Cardiac fibroblast (primary cell): ENCODE results near the gene FEZ2.

Source experiments
- DNase-seq, 2 donors: peaks; one replicate each; pipeline versions ENCODE4 v3.0.0 to v3.0.0-alpha.2; 2010; ENCODE audit warnings: low read depth in 2 of 2
- H3K4me3 ChIP-seq, 2 donors: replicated peaks in 1 of 2; 1 replicate in 1 of 2; 2 replicates in 1 of 2; pipeline ENCODE4 v1.5.1; 2011; ENCODE audit warnings: low read depth in 2 of 2, low read length in 2 of 2, mild to moderate bottlenecking in 2 of 2, moderate library complexity in 1 of 2
- CTCF ChIP-seq: IDR thresholded peaks from one replicate; pipeline ENCODE4 v1.5.1; 2011; ENCODE audit warnings: low read depth, mild to moderate bottlenecking, low read length, inconsistent platforms

Gene FEZ2

DNA sequence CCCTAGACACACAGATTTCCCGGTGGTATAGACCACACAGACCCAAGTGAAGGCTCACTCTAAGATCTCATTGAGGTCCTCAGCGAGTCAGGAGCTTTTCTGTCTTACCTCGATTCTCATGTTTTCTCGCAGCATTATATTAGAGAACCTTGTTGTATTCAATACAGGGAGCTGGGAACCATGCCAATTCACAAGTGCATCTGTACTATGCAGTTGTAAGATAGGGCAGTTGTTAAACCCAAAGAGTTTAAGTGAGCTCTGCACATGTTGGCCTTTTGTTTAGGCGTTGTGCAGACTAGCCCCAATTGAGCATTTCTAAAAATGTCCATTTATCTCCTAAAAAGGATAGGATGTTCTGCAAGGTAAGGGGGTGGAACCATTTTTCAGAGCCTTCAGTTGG is 59.6 kb downstream of the FEZ2 start:
- TF ChIP-seq CTCF, result no peak
- H3K4me3 ChIP-seq, result no peak overlapping the region
- DNase-seq, result peak in 1 of 2 donors; percentile 44

- DNase-seq, result no peak
- no peak for TF ChIP-seq CTCF
- H3K4me3 ChIP-seq, result no peak overlapping the region
These were observed 61.2 kb downstream of the FEZ2 start for GRCh38 chr2:36536776-36537175.

DNA sequence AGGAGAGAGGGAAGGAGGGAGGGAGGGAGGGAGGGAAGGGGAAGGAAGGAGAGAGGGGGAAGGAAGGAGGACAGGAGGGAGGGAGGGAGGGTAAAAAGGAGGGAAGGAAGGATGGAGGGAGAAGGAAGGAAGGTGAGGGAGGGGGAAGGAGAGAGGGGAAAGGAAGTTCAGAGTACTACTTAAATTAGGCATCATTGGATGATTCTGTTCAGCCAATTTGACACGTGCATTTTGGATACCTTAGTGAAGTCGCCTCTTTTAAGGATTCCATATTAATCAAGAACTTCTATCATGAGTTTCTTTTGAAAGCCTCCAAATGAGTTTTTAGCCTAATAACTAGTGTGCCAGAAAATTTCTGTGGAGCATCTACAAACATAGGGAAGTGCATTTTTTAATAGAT is 62.9 kb downstream of the FEZ2 start:
- DNase-seq, result no peak
- no peak overlapping the region for H3K4me3 ChIP-seq
- TF ChIP-seq CTCF, result no peak

DNA sequence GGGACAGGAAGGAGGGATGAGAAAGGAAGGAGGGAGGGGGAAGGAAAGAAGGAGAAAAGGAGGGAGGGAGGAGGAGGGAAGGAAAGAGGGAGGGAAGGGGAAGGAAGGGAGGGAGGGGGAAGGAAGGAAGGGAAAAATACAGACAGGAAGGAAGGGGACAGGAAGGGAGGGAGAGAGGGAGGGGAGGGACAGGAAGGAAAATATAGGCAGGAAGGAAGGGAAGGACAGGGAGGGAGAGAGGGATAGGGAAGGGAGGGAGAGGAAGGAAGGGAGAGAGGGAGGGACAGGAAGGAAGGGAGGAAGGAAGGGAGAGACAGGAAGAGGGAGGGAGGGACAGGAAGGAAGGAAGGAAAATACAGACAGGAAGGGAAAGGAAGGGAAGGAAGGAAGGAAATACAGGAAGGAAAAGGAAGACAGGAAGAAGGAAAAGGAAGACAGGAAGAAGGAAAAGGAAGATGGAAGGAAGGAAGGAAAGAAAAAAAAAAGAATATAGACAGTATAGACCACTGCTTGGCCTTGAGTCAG is 63.6 kb downstream of the FEZ2 start:
- H3K4me3 ChIP-seq, result no peak overlapping the region
- TF ChIP-seq CTCF, result no peak
- no peak for DNase-seq

DNA sequence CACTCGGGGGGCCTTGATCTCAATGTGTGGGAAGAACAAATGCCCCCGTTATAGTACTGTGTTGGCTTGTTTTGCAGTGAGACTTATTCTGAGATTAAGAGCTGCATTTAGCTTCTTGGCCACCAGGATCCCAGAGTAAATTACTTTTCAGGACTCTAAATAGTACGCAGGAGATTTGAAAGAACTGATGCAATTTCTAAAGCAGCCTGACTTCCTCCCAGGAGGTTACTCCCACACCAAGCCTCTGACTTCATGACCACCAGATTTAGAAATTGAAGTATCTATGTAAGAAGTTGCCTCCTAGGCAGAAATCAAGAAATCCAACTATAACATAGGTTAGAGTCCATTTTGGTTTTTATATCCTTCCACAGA is 67.0 kb downstream of the FEZ2 start:
- H3K4me3 ChIP-seq, result no peak overlapping the region
- DNase-seq, result peak; percentile 93 to 94
- peak; percentile 44 for TF ChIP-seq CTCF

DNA sequence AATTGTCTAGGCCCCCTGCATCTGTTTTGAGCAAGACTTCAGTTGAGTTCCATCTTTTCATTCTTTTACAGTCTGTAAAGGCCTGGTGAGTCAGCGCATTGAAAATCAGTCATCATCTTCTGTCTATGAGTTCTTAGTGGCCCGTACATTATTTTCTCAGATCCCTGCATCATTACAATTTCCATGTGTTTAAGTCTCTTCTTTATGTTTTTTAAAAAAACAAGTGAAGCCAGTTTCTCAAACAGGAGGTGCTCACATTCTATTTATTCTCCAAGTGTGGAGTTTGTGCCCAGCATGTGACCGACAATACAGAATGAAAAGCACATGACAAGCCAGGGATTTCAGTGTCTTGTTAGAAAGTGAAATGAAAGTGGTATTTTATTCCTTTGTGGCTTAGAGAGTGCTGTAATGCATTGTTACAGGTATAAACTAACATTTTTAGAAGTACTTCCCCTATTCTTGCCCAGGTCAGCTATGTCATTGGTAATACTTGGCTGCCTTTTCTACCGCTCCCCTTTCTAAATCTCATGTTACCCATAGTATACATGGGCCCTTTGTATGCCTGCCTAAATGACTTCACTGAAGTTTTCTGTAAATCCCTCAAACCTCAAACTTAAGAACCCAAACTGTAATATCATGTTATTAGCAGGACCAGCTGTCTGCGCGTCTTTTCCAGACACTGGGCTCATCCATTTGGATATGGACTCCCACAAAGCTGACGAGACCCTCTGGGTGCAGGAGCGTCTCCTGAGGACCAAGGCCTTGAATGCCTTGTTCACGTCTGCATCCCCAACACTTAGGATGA is 67.6 kb downstream of the FEZ2 start:
- H3K4me3 ChIP-seq, result no peak overlapping the region
- no peak for TF ChIP-seq CTCF
- DNase-seq, result peak; percentile 44 to 86
